Measurements from ENCODE around the gene NFE2L2. TPM values are rescaled to one million over a fixed set of nuclear protein-coding genes. Genes with fewer than 3 reads are reported as not detected.

The NFE2L2 gene
- total and polyA plus RNA-seq, 12 donors, result 26.4 to 67.9 (median 54.9) TPM

DNA sequence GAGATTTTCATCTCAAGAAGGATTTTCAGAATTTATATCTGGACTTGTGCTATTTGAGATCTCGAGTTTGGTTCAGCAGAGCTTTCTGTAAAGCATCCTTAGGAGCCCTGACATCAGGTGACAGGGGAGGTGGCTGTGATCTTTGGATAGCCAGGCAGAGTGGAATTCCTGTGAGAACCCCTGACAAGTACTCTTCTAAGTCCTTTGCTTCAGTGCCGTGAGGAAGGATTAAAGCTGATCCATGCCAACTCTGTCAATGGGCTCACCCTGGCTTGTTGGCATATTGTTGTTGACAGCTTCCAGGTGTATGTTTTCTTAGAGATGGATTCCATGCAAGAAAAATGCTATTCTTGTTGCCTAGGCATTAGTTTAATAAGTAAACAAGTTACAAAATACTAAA is 38.0 kb upstream of the NFE2L2 start:
- Histone ChIP-seq H3K27ac (no peak overlapping the region), H3K4me3 (no peak overlapping the region), H3K4me1 (no peaks in the 10 kb centered on the region), H3K27me3 (no peaks in the 10 kb centered on the region), H3K36me3 (peaks cover 0 to 7% (median 0%) of the 10 kb centered on the region in 9 donors), H3K9me3 (no peaks in the 10 kb centered on the region)
- TF ChIP-seq, protein P1, sequence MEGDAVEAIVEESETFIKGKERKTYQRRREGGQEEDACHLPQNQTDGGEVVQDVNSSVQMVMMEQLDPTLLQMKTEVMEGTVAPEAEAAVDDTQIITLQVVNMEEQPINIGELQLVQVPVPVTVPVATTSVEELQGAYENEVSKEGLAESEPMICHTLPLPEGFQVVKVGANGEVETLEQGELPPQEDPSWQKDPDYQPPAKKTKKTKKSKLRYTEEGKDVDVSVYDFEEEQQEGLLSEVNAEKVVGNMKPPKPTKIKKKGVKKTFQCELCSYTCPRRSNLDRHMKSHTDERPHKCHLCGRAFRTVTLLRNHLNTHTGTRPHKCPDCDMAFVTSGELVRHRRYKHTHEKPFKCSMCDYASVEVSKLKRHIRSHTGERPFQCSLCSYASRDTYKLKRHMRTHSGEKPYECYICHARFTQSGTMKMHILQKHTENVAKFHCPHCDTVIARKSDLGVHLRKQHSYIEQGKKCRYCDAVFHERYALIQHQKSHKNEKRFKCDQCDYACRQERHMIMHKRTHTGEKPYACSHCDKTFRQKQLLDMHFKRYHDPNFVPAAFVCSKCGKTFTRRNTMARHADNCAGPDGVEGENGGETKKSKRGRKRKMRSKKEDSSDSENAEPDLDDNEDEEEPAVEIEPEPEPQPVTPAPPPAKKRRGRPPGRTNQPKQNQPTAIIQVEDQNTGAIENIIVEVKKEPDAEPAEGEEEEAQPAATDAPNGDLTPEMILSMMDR (IDR thresholded peaks at IDR 0.05), result no peak
- WGBS, 2 donors, result 64 to 66% methylated on average over 2 of the region's 2 CpGs
- intact Hi-C loops (cut with DNase I), result no loop called here
- ATAC-seq, result no peak
- DNase-seq, result no peak

DNA sequence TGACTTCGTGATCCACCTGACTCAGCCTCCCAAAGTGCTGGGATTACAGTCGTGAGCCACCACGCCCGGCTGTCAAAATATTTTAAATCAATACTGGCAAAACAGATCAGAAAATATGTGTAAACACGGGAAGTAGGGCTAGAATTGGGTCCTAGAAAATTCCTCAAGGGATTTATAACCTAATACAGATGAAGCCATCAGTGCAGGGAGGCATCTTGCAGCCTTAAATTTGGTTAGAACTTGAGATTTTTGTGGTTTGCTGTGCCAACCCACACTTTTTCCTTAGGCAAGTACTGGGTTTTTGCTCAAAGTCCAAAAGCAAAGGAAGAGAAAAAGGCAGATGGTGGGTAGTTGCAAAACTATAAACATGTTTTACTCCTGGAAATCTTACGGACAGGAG is 33.7 kb upstream of the NFE2L2 start:
- Histone ChIP-seq H3K4me3 (no peak overlapping the region), H3K27me3 (no peaks in the 10 kb centered on the region), H3K27ac (no peak overlapping the region), H3K4me1 (peaks cover 0 to 14% (median 8%) of the 10 kb centered on the region in 9 donors), H3K9me3 (no peaks in the 10 kb centered on the region), H3K36me3 (peaks cover 0 to 7% (median 0%) of the 10 kb centered on the region in 9 donors)
- TF ChIP-seq, protein P1 (IDR thresholded peaks at IDR 0.05), result no peak
- DNase-seq (no peak), ATAC-seq (no peak)
- 91 to 93% methylated on average over 6 of the region's 6 CpGs for WGBS, 2 donors
- intact Hi-C loops (cut with DNase I), result loop anchor here in 9 of 10 donors (5.0 to 10.0 kb wide), 3 partner anchors 34 to 133 kb away; no protein-coding TSS in a partner anchor

DNA sequence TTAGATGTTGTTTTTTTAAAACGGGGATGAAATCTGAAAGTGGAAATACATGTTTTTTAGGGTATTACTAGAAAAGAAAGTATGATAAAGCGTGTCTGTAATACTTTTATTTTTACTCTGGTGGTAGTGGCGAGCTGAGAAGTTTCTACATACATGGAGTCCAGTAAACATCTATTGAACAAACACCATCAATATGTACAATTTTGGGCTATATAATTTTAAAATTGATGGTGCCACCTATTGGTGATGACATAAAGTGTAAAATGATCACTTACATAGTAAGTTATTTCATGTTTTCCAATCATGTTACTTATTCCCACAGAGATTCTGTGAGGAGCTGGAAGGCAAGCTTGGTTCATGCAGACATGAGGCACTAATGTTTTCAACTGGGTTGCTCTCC is 31.5 kb upstream of the NFE2L2 start:
- no peaks in the 10 kb centered on the region for H3K36me3 ChIP-seq
- TF ChIP-seq, protein P1 (IDR thresholded peaks at IDR 0.05), result peak in 8 of 9 donors; percentile 11 to 63 (median 52)
- ATAC-seq (peak in 5 of 8 donors; percentile 38 to 74 (median 54)), DNase-seq (no peak)
- H3K4me3 ChIP-seq, result peak overlapping the region in 1 of 10 donors; percentile 12
- H3K4me1 ChIP-seq, result peaks cover 0 to 14% (median 8%) of the 10 kb centered on the region in 9 donors
- H3K9me3 ChIP-seq, result no peaks in the 10 kb centered on the region
- 53 to 56% methylated on average over 3 of the region's 3 CpGs for WGBS, 2 donors
- intact Hi-C loops (cut with DNase I), result loop anchor here (2.0 to 10.0 kb wide), 4 partner anchors 36 to 131 kb away; no protein-coding TSS in a partner anchor
- peak overlapping the region in 6 of 10 donors; percentile 5 to 63 (median 52) for H3K27ac ChIP-seq
- no peaks in the 10 kb centered on the region for H3K27me3 ChIP-seq

DNA sequence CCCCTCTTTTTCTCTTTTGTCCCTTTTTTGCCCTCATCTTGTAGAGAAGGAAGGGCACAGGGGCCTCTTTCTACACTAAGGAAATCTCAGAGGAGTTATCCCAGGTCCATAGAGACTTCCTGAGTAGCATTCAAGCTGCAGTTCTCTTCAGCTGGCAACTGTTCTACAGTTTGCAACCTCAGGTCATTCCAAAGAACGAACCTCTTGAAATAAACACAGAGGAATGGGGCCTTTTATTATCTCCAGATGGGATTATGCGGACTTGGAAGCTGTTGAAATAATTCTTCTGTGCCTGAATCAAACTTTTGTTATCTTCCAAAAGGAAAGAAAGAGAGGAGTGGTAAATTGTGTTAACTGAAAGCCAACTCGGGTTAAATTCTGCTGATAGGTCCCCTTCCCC is 31.0 kb upstream of the NFE2L2 start:
- 22 to 26% methylated on average over 3 of the region's 3 CpGs for WGBS, 2 donors
- peak in 6 of 8 donors; percentile 52 to 74 (median 66) for ATAC-seq
- Histone ChIP-seq H3K4me3 (peak overlapping the region in 1 of 10 donors; percentile 12), H3K36me3 (no peaks in the 10 kb centered on the region), H3K4me1 (peaks cover 0 to 17% (median 8%) of the 10 kb centered on the region in 9 donors), H3K9me3 (no peaks in the 10 kb centered on the region), H3K27ac (peak overlapping the region in 8 of 10 donors; percentile 5 to 63 (median 49)), H3K27me3 (no peaks in the 10 kb centered on the region)
- intact Hi-C loops (cut with DNase I), result loop anchor here (2.0 to 10.0 kb wide), 5 partner anchors 31 to 131 kb away; partner anchors contain the start of gene NFE2L2 (in 1 of the 10)
- DNase-seq, result no peak
- TF ChIP-seq, protein P1 (IDR thresholded peaks at IDR 0.05), result no peak

Measured in heart right ventricle (tissue), 16 donors.